HG02840 (cell line): Measurements from ENCODE around the gene TSTD2.
"Not testable (repeated sequence)": the region's sequence is repeated elsewhere in the genome, so short reads cannot be mapped to it uniquely, and the experiment has no call there.

Experiments
- ATAC-seq: cut with Tn5 transposase; IDR thresholded peaks from one replicate; pipeline ENCODE4 v1.9.1; 2021; ENCODE audit warnings: mild to moderate bottlenecking, moderate library complexity, moderate number of reproducible peaks; ENCODE audit not compliant: unreplicated experiment, low FRiP score

TSTD2 gene

DNA sequence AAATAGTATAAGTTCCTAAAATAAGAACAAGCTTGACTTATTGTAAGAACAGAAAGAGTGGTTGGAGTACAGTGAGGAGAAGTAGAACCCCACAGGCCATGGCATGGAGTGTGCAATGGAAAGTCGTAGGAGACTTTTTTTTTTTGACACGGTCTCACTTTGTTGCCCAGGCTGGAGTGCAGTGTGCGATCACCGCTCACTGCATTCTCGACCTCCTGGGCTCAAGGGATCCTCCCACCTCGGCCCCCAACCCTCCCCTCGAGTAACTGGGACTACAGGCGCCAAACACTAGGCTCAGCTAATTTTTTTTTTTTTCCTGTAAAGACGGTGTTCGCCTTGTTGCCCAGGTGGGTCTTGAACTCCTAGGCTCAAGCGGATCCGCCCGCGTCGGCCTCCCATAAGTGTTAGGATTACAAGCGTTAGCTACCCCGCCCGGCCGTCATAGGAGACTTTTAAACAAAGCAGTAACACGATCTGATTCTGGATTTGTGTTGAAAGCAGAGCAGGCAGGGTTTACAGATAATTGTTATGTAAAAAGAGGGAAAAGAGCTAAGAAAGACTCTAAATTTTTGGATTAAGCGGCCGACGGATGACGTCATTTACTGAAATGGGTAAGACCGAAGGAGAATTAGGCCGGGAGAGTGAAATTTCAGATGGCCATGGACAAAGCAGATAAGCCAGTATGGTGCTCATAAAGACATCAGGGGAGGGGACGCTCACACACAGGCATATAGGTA lies 752 bp downstream of the TSTD2 start:
- ATAC-seq: peak; percentile 13

DNA sequence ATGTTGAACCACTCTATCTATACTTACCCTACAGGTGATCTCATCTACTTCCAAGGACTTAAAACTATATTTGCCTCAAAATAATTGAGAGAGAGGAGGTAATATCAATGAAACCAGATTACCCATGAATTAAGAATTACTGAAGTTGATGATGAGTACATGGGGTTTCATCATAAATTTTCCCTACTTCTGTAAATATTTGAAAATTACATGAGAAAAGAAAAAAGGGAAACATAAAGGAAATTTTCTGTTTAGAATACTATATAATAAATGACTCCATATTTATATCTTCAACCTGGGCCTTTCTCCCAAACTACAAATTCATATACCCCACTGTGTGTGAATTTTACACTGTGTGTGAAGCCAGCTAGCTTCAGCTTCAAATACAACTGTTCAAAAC lies 2.6 kb downstream of the TSTD2 start:
- ATAC-seq: no peak

DNA sequence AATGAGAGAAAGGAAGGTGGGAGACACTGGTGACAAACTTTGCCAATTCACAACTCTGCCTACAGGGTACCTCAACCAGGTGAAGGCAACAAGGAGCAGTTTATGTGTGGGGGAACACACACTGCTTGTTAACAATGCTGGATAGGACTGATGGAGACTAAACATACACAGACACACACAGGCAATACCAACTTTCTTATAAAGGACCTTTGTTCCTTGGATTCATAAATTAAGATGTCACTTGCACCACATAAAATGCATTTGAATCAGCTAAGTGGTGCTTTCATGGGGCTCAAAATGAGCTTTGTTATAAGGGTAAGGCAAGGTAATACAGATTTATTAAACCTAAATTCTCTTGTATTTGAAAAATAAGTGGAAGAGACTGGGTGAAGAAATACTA lies 4.0 kb downstream of the TSTD2 start:
- no peak for ATAC-seq

DNA sequence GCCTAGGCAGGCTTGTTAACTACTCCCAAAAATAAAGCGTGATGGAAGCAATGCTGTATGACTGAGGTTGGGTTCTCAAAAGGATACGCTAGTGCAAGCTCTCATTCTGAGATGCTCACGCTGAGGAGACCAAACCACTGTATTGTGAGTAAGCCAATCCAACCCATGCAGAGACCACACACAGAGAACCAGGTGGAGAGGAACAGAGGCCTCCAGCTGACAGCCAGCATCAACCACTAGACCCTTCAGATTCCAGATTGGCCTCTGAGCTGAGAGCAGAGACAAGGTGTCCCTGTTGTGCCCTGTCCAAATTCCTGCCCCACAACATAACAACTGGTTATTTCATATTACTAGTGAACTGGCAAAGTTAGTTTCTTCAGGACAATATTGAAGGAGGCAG lies 4.5 kb downstream of the TSTD2 start:
- no peak for ATAC-seq

DNA sequence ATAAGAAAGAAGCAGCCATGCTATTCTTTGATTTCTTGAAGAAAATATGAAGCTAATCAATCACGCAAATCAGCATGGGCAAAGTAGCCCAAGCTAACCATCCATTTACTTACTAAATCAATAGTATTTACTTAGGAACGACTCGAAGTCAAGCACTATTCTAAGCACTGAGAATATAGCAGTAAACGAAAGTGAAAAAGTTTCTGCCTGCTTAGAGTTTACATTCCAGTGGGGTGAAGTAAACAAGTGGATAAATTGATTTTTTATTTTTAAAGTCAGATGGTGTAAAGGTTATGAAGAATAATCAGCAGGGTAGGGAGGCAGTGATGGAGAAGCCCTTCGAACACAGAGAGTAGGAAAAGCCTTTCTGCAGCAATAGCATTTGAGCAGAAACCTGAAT lies 5.5 kb downstream of the TSTD2 start:
- ATAC-seq: no peak

DNA sequence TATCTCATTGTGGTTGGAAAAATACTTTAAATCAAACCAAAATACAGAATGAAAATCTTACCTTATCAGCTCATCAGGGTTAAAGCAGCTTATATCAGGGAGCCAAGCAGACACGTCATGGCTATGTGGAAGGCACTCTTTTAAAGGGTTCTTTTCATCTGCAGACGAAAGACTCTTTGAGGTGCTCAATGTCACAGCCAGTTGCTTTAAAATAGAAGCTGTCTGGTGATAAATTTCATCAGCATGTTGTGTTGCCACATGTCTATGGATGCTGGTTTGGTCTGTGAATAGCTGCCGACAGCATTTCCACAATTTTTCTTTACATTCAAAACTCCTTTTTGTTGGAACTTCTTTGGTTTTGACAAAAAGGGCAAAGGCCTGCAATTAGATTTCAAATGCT lies 7.5 kb downstream of the TSTD2 start:
- no peak for ATAC-seq

DNA sequence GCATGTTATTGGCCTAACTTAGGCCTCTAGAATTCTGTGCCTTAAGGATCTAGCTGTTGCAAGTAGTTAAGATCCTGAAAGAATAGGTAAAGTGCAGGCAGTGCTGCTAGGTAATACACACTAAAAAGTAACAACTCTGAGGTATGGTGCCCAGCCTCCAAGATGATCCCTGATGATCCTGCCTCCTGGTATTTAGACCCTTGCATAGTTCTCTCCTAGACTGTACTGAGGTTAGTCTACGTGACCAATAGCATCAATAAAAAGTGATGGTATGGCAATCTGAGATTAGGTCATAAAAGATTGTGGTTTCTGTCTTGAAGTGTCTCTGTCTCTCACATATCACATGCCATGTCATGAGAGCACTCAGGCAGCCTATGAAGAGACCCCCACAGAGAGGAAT lies 9.2 kb downstream of the TSTD2 start:
- ATAC-seq: no peak

DNA sequence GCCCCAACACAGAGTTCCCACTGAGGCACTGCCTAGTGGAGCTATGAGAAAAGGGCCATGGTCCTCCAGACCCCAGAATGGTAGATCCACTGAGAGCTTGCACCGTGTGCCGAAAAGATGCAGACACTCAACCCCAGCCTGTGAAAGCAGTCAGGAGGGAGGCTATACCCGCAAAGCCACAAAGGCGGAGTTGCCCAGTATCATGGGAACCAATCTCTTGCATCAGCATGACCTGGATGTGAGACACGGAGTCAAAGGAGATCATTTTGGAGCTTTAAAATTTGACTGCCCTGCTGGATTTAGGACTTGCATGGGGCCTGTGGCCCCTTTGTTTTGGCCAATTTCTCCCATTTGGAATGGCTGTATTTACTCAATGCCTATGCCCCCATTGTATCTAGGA lies 10.7 kb downstream of the TSTD2 start:
- ATAC-seq: not testable (repeated sequence)

DNA sequence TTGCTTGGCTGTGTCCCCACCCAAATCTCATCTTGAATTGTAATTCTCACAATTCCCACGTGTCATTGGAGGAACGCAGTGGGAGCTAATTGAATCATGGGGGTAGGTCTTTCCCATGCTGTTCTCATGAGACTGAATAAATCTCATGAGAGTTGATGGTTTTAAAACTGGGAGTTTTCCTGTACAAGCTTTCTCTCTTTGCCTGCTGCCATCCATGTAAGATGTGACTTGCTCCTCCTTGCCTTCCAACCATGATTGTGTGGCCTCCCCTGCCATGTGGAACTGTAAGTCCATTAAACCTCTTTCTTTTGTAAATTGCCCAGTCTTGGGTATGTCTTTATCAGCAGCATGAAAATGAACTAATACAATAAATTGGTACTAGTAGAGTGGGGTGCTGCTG lies 13.1 kb downstream of the TSTD2 start:
- not testable (repeated sequence) for ATAC-seq

DNA sequence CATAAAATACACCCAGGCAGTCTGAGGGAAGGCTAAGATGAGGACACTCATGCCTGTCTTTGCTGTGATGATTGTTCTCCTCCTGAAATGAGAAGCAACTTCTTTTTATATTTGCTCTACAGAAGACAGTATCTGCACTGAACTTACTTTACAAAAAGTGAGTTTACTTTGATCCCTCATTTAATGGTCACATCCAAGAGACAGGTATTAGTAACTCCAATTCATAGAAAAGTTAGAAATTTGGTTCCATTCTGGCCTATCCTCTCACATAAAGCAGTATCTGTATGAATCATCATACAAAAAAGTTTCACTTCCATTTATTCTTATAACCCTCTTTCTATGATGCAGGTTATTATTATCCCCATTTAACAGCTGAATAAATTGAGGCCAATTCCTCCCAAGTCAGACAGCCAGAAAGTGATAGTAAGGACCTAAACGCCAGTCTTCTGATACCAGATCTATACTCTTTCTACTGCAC lies 15.2 kb downstream of the TSTD2 start:
- no peak for ATAC-seq

DNA sequence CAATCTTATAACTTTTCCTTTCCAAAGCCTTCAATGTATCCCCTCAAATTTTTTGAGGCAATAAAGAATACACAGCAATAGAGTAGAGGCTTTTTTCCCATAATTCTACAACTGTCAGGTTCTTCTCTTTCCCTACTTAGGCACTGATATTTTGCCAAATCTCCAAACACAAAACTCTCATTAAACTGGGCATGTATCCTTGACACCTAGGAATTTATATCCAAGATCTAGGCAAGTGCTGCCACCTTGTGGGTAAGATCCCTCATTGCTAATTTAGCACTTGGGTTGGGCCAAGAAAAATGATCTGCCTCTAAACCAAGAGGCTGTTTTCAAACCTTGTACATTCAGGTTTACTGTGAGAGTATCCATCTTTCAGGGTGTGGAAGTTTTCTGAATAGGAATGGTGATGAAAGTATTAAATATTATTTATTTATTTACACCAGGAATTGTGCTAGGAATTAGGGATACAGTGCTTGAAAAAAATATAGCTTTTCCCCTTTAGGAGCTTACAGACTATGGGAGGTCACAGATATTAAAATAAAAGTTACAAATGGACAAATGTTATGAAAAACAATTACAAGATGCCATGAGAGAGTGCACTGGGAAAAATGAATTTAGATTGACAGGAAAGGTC lies 17.6 kb downstream of the TSTD2 start:
- ATAC-seq: no peak

DNA sequence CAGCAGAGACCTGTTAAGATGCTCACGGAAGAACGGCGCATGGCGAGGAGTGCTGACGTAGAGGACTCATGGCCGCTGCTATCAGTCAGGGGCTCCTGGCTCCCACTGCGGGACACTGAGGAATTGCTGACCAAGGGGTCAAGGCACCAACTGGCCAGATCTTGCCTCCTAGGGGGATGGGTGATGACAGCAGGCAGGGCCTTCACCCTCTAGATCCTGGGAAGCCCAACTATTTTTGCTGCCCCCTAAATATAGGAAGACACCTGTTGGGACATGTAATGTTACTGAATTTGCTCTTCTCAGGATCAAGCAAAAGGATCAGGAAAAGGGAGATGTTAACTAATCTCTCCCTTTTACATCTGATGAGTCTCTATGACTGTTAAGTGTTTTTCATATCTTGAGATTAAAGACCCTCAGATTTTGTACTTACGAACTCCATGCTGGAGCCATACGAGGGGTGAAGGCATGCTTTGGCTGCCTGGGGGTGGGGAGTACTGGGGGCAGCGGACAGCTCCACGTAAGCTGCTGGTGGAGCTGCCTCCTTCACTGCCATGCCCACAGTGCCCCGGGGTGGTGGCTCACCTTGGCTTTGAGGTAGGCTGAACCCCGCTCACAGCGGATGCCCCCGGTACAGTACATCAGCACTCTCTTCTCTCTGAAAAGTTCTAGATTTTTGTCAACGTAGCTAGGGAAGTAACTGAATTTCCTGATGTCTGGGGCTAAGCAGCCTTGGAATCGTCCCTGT lies 28.1 kb downstream of the TSTD2 start:
- ATAC-seq: no peak

DNA sequence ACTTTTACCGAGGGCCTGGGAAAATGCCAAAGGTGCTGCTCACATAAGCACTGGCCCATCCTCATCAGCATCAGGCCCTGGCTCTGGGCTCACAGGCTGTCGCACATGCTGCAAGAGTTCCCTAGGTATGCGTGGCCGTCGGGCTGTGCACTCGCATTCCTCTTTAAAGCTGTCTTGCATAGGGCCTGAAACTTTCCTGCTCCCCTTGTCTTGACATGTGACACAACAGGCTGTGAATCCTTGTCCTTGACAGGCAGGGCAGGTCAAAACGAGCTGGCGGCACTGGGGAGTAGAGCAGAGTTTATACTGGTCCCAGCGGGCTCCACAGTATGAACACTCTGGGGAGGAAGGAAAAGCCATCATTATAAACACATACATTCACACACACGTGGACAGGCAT lies 30.7 kb downstream of the TSTD2 start:
- ATAC-seq: no peak

DNA sequence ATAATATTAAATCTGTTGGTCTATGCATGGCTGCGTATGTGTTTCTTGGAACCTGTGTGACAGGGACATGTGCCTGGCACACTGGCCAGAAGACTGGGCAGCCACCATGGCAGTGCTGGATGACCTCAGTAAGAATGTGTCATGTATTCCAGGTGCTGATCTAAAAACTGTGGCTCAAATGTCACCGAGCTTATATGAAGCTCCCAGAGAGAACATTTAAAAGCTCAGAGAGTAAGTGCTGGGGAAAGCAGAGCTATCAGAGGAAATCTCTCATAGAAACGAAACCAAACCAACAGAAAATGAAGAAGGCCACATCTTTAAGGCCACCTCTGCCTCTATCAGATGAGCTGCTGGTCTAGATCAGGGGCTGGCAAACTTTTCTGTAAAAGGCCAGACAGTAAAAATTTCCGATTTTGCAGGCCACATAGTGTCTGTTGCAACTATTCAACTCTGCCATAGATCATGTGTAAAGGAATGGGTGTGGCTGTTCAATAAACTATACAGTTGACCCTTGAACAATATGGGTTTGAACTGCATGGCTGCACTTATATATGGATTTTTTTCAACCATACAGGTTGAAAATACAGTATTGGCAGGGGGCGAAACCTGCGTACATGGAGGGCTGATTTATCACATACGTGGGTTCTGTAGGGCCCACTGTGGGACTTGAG lies 31.8 kb downstream of the TSTD2 start:
- ATAC-seq: no peak

DNA sequence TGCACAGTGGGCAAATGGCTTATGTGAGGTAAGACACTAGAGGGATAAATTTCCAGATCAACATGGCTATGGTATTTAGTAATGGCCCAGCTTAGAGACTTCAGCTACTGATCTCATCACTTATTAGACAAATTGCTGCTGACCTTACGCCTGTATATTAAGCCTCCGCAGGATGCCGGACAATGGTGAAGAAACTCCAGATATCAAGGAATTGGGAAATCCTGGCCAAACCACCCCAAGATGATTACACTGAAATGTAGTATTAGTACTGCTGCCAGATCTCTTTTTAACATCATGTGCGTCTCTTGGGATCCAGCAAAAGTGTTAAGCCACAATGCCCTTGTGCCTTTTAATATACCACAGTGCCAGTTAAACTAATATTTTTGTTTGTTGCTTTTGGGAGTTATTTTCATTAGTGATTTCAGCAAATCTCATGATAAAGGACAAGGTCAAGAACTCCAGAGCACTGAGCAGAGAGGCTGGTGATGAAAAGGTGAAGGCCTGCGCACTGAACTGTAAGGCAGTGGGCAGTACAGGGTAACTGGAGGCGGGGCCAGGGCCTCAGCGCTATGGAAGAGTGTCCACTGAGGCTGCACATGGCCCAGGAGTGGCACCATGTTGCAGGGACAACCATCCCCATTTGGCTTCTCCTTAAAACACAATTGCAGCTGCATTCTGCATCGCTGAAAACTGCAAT lies 32.5 kb downstream of the TSTD2 start:
- no peak for ATAC-seq

DNA sequence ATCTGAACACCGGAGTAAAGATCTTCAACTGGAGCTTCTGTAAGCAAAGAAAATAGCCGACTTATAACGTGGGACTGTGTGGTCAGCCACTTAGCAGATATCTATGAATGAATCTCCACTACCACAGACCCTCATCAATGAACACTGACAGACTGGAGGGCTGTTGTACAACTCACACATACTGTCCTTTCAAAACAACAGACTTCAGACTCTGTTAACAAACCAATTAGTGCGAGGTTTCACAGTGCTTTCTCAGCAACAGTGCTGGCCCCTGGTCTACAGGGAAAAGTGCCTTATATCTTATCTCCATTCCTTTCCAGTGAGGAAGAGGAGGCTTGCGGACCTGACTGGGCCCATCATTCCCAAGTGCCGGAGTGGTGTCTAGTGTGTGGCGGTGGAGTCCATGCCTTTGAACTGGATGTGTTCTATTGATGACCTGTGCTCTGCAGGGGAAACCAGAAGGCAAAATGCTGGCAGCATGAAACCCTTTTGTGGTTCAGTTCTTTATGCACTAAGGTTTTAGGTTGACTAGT lies 33.8 kb downstream of the TSTD2 start:
- no peak for ATAC-seq

DNA sequence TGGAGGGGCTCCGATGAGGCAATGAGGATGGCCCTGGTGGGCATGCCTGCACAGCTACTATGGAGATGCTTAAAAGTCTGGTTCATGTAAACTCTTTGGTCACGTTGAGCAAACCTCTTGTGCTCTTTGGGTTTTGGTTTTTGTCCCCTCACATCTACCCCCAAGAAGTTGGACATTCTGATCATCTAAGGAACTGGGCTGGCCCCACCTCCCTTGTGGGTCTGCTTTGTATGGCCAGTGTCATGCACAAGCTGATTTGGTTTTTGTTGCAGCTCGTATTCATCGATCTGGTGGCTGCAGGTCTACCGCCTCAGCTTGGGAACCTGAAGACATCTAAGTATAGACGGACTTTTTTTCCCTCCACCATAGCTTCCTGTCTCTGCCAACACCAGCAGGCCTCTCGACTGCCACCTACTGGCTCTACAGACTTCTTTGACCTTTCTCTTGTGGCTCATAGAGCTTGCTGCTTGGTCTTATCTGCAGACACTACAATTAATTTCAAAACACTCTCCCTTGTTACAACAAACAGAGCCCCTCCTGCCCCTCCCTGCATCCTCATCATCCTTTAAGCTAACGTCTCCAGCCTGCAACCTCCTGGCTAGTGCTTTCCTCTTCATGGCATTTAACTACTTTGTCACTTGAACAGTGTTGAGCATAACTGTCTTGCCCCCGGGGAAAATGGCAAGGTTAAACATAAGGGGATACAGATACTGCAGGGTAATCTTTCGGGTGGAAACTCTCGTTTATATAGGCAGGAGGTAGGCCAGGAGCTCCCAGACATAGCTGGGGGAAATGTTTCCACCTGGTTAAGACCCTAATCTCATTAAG lies 34.5 kb downstream of the TSTD2 start:
- ATAC-seq: peak; percentile 90

DNA sequence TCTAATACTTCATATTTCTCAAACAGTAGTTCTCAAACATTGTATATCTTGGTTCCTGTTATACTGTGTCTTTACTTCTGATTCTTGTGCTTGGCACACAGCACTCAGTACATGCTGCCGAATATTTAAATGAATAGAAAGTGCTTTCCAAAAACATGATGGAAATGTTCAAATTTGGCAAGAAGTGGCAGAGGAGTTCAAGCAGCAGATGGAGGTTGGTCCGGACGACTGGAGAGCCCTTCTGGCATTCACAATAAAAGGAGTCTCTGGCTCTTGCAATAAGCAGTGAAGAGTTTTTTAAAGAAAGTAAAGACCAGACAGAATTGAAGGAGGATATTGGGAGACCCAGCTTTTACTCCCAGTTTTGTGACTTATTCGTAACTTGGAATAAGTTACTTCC lies 36.3 kb downstream of the TSTD2 start:
- ATAC-seq: no peak

DNA sequence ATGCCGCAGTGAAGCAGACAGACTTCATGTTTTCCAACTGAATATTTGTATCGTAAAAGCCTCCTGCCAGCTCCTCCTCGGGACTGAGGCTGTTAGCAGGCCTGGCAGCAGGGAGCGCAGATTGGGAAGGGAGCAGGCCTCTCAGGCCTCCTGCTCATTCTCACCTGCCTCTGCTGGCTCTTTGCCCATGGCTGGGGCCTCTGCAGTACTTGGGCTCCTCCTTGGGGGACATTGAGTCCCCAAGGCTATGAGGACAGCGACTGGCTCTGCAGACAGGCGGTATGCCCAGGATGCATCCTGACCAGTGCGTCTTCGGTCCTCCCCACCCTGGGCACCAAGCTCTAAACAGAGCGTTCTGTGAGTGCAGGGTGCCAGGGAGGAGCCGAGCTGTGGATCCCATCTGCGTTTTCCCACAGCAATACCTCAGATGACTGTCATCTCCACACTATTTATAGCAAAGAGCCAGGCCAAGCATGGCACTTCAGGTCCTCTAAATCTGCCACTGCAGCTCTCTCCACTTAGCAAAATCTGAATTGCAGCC lies 38.7 kb downstream of the TSTD2 start:
- ATAC-seq: no peak
